HEK293 (cell line): Measurements from ENCODE around the gene NAV2.

Experiments
- CTCF ChIP-seq: fragments of 450-650 bp; formaldehyde crosslinking; IDR thresholded peaks from 2 replicates; pipeline ENCODE4 v1.5.1; 2016; ENCODE audit warnings: missing biosample characterization, missing genetic modification characterization
- HIC1 ChIP-seq: fragments of 450-650 bp; formaldehyde crosslinking; IDR thresholded peaks from 2 replicates; pipeline ENCODE4 v1.5.1; 2016; ENCODE audit warnings: missing biosample characterization, missing genetic modification characterization
- REPIN1 ChIP-seq: fragments of 450-650 bp; formaldehyde crosslinking; IDR thresholded peaks from 2 replicates; pipeline ENCODE4 v1.5.1; 2017; ENCODE audit warnings: missing biosample characterization, missing genetic modification characterization, low read depth
- REST ChIP-seq: fragments of 450-650 bp; formaldehyde crosslinking; IDR thresholded peaks from 2 replicates; pipeline ENCODE4 v1.5.1; 2016; ENCODE audit warnings: missing biosample characterization, missing genetic modification characterization
- ZBTB21 ChIP-seq: fragments of 450-650 bp; formaldehyde crosslinking; IDR thresholded peaks from 2 replicates; pipeline ENCODE4 v1.5.1; 2017; ENCODE audit warnings: missing biosample characterization, missing genetic modification characterization
- ZNF311 ChIP-seq: fragments of 450-650 bp; formaldehyde crosslinking; IDR thresholded peaks from 2 replicates; pipeline ENCODE4 v1.5.1; 2017; ENCODE audit warnings: missing biosample characterization, missing genetic modification characterization, borderline replicate concordance
- ZNF398 ChIP-seq: fragments of 450-650 bp; formaldehyde crosslinking; IDR thresholded peaks from 2 replicates; pipeline ENCODE4 v1.5.1; 2017; ENCODE audit warnings: missing biosample characterization, missing genetic modification characterization
- ZNF561 ChIP-seq: fragments of 450-650 bp; IDR thresholded peaks from 2 replicates; pipeline ENCODE4 v1.5.1; 2018; ENCODE audit warnings: missing biosample characterization, missing genetic modification characterization, borderline replicate concordance
- ZNF624 ChIP-seq: fragments of 450-650 bp; formaldehyde crosslinking; IDR thresholded peaks from 2 replicates; pipeline ENCODE4 v1.5.1; 2017; ENCODE audit warnings: missing biosample characterization, missing genetic modification characterization
- ZSCAN5A ChIP-seq: fragments of 450-650 bp; formaldehyde crosslinking; IDR thresholded peaks from 2 replicates; pipeline ENCODE4 v1.5.1; 2016; ENCODE audit warnings: missing biosample characterization, missing genetic modification characterization

GRCh38 chr11:19674836-19675235, 37.8 kb upstream of the NAV2 start:
- TF ChIP-seq ZNF624 (tag by site-specific recombination), result no peak
- TF ChIP-seq CTCF, result no peak
- TF ChIP-seq REPIN1 (tag by site-specific recombination), result no peak
- no peak for TF ChIP-seq ZSCAN5A (tag by site-specific recombination)
- no peak for TF ChIP-seq ZNF561 (tag by site-specific recombination)
- TF ChIP-seq REST (tag by site-specific recombination), result no peak
- no peak for TF ChIP-seq ZNF311 (tag by site-specific recombination)
- no peak for TF ChIP-seq ZBTB21 (tag by site-specific recombination)
- no peak for TF ChIP-seq ZNF398 (tag by site-specific recombination)
- TF ChIP-seq HIC1 (tag by site-specific recombination), result no peak
